ENCODE results near the gene LASP1NB.

The LASP1NB gene

DNA sequence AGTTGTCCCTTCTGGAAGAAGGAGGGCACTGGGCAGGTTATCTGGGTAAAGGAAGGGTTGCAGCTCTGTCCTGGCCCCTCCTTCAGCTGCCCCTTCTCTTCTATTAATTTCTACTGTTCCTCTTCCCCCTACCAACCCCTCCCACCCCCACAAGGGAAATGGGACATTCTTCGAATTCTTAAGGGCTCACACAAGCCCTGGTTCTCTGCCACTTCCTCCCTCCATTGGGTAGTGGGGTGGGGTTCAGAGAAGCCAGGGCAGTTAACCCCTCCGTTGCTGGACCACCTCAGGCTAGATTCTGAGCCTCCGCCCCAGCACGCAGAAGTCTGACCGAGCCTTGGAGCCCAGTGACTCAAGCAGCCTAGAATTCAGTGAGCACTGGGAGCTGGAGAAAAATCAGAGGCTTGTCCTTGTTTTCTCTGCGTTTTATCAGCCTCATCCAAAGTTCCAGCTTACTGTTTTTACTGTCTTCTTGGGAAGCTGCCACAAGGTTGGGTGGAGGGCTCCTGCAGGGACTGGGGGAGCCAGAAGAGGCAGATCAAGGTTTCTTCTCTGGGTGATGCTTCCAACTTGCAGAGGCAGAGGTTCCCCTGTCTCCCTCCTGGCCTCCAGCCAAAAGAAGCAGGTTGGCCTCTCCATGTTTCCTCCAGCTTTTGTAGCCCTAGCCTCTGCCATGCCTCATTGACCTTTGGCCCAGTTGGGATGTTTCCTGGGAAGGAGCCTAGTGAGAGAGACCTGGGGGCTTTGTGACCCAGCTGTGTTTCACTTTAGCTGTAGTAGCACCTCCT, 45.3 kb upstream of the LASP1NB start:
- BruUV-seq (replicated peaks), result no TSS peak
- ChIA-PET POLR2A (no interaction called here), CTCF (no interaction called here)
- intact Hi-C loops (cut with micrococcal nuclease; ENCODE audit: unreplicated experiment) (no loop called here), in situ Hi-C loops (cut with HindIII; ENCODE audit: low pct_unique_long_range_greater_than_20kb, low sequenced_read_pairs) (no loop called here)
- H3K27ac ChIP-seq (ENCODE audit: low read length), result peak overlapping the region; percentile 71
- TF ChIP-seq SIN3A (IDR thresholded peaks at IDR 0.05; ENCODE audit: borderline replicate concordance, insufficient read depth, low read depth, low read length) (no peak), POLR2AphosphoS5 (IDR thresholded peaks at IDR 0.05; ENCODE audit: low read depth, low read length) (no peak), TCF7L2 (IDR thresholded peaks at IDR 0.05; ENCODE audit: low read depth, low read length) (no peak), CTCF (IDR thresholded peaks at IDR 0.05) (no peak)
- peaks cover 55% of the 10 kb centered on the region for H3K4me1 ChIP-seq (ENCODE audit: control insufficient read depth, insufficient read depth, low read length)
- no peaks in the 10 kb centered on the region for H3K9me3 ChIP-seq (ENCODE audit: control insufficient read depth, insufficient read depth, low read depth, low read length)
- H3K27me3 ChIP-seq (ENCODE audit: control insufficient read depth, insufficient read depth, low read length), result no peaks in the 10 kb centered on the region
- DNase-seq (ENCODE audit: low read depth, low spot score), result no peak
- H3K36me3 ChIP-seq (ENCODE audit: control insufficient read depth, insufficient read depth, low read length), result no peaks in the 10 kb centered on the region; the same call in 1 of the 2 replicates
- H3K4me3 ChIP-seq (ENCODE audit: low read depth in 2 of 2, low read length in 2 of 2), result no peak overlapping the region
- peak; percentile 58 for ATAC-seq

DNA sequence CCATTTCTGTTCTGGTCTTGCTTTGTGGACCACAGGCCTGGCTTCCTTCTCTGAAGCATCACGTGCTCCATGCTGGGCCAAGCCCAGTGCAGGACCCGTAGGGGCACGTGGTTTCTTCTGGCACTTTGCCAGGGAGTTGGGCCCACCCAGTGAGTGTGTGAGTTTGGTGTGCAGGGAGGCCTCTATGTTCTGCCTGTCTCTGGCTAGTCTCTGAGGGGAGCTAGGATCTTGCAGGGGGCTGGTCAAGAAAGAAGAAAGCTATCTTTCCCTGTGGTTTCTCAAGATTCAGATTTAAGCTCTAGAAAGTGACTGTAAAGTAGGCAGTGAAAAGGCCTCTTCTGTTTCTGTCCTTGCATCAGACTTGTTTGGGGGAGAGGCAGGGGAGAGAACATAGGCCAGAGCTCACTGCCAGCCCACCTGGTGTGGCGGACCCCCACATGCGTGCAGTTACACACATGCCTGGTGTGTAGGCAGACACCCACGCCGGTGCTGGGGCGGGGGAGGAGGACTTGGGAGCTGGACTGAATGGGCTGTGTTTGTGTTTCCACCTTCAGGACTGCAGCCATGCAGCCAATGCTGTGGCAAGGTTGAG, 43.7 kb upstream of the LASP1NB start:
- intact Hi-C loops (cut with micrococcal nuclease; ENCODE audit: unreplicated experiment), result no loop called here
- in situ Hi-C loops (cut with HindIII; ENCODE audit: low pct_unique_long_range_greater_than_20kb, low sequenced_read_pairs), result no loop called here
- no peak overlapping the region for H3K4me3 ChIP-seq (ENCODE audit: low read depth in 2 of 2, low read length in 2 of 2)
- no peaks in the 10 kb centered on the region; the same call in 1 of the 2 replicates for H3K36me3 ChIP-seq (ENCODE audit: control insufficient read depth, insufficient read depth, low read length)
- BruUV-seq (replicated peaks), result no TSS peak
- H3K4me1 ChIP-seq (ENCODE audit: control insufficient read depth, insufficient read depth, low read length), result peaks cover 53% of the 10 kb centered on the region
- POLR2A ChIA-PET, result no interaction called here
- CTCF ChIA-PET, result no interaction called here
- H3K27ac ChIP-seq (ENCODE audit: low read length), result no peak overlapping the region; the same call in 1 of the 2 replicates
- TF ChIP-seq TCF7L2 (IDR thresholded peaks at IDR 0.05; ENCODE audit: low read depth, low read length) (no peak), CTCF (IDR thresholded peaks at IDR 0.05) (no peak), REST (IDR thresholded peaks at IDR 0.05; ENCODE audit: insufficient read depth in 1 of 2, low read depth in 2 of 2, low read length in 1 of 2) (no peak), SIN3A (IDR thresholded peaks at IDR 0.05; ENCODE audit: borderline replicate concordance, insufficient read depth, low read depth, low read length) (no peak), POLR2AphosphoS5 (IDR thresholded peaks at IDR 0.05; ENCODE audit: low read depth, low read length) (no peak)
- DNase-seq (ENCODE audit: low read depth, low spot score) (no peak), ATAC-seq (no peak)
- no peaks in the 10 kb centered on the region for H3K27me3 ChIP-seq (ENCODE audit: control insufficient read depth, insufficient read depth, low read length)
- H3K9me3 ChIP-seq (ENCODE audit: control insufficient read depth, insufficient read depth, low read depth, low read length), result no peaks in the 10 kb centered on the region

All from Panc1 (cell line).